H1 (cell line): ENCODE data around the gene SYNE4. TPM values are rescaled to one million over a fixed set of nuclear protein-coding genes. Genes with fewer than 3 reads are reported as not detected.

Experiments used
- CTCF ChIA-PET: fragments of 300-600 bp; sonication (Branson Sonifier 250); formaldehyde crosslinking; loops from one replicate; lab custom pipeline; 2021; ENCODE audit not compliant: partially characterized antibody; lab: Charles Lee
- POLR2A ChIA-PET: fragments of 300-600 bp; sonication (Branson Sonifier 250); formaldehyde crosslinking; loops from one replicate; lab custom pipeline; 2021; ENCODE audit warnings: inconsistent platforms; ENCODE audit not compliant: partially characterized antibody; lab: Charles Lee
- DNase-seq, 2 experiments: peaks; one replicate each; pipeline versions ENCODE4 v3.0.0 to v3.0.0-alpha.2; 2010 to 2022; ENCODE audit warnings: low spot score in 2 of 2, low read depth in 1 of 2, mixed read lengths in 1 of 2
- FAIRE-seq: peaks from 2 replicates; lab custom pipeline; 2011; peaks lifted over from hg19 to GRCh38; lab: Jason Lieb, UNC
- H2AFZ ChIP-seq: 2 replicates; pipeline ENCODE4 v1.8.1; 2012; ENCODE audit warnings: low read length, inconsistent platforms
- H2AK5ac ChIP-seq: 2 replicates; pipeline ENCODE4 v1.6.1; 2013; ENCODE audit warnings: low read depth, low read length
- H2BK120ac ChIP-seq: replicated peaks from 2 replicates; pipeline ENCODE3; 2013; ENCODE audit warnings: low read depth, low read length, inconsistent platforms
- H2BK12ac ChIP-seq: 2 replicates; pipeline ENCODE4 v1.6.1; 2013; ENCODE audit warnings: low read depth, low read length
- H2BK15ac ChIP-seq: 2 replicates; pipeline ENCODE4 v1.6.1; 2013; ENCODE audit warnings: low read length
- H2BK20ac ChIP-seq: 2 replicates; pipeline ENCODE4 v1.6.1; 2013; ENCODE audit warnings: low read length
- H2BK5ac ChIP-seq: 2 replicates; pipeline ENCODE4 v1.6.1; 2013; ENCODE audit warnings: low read depth, low read length
- H3K14ac ChIP-seq: 2 replicates; pipeline ENCODE4 v1.6.1; 2013; ENCODE audit warnings: inconsistent platforms; ENCODE audit not compliant: insufficient read length
- H3K18ac ChIP-seq: 2 replicates; pipeline ENCODE4 v1.6.1; 2013; ENCODE audit warnings: low read length; ENCODE audit errors: extremely low read depth
- H3K23ac ChIP-seq: 2 replicates; pipeline ENCODE4 v1.6.1; 2013; ENCODE audit warnings: inconsistent platforms; ENCODE audit not compliant: insufficient read length
- H3K23me2 ChIP-seq: 2 replicates; pipeline ENCODE4 v1.6.1; 2013; ENCODE audit warnings: low read depth, low read length
- H3K27ac ChIP-seq: 2 replicates; pipeline ENCODE4 v1.6.1; 2011; ENCODE audit warnings: low read depth, low read length, inconsistent platforms
- H3K27me3 ChIP-seq, 4 experiments: replicated peaks in 1 of 4; 1 replicate in 1 of 4; 2 replicates in 3 of 4; pipeline versions ENCODE4 v1.6.1 to v1.8.1; 2011 to 2013; ENCODE audit warnings: low read length in 3 of 4, mild to moderate bottlenecking in 3 of 4, inconsistent platforms in 2 of 4, mixed read lengths in 2 of 4, moderate library complexity in 1 of 4; ENCODE audit not compliant: control insufficient read depth in 3 of 4, insufficient read depth in 3 of 4; ENCODE audit errors: extremely low read depth in 1 of 4
- H3K36me3 ChIP-seq, 4 experiments: 2 replicates each; pipeline versions ENCODE4 v1.6.1 to v1.8.1; 2011 to 2013; ENCODE audit warnings: mild to moderate bottlenecking in 4 of 4, low read length in 3 of 4, moderate library complexity in 2 of 4, control low read depth in 1 of 4, inconsistent platforms in 1 of 4; ENCODE audit not compliant: insufficient read depth in 4 of 4, control insufficient read depth in 2 of 4
- H3K4ac ChIP-seq: replicated peaks from 2 replicates; pipeline ENCODE3; 2013; ENCODE audit warnings: low read length, low read depth, mixed read lengths, inconsistent platforms; ENCODE audit not compliant: insufficient read length
- H3K4me1 ChIP-seq, 4 experiments: replicated peaks in 1 of 4; 1 replicate in 1 of 4; 2 replicates in 3 of 4; pipeline versions ENCODE4 v1.6.1 to v1.8.1; 2011 to 2013; ENCODE audit warnings: low read length in 3 of 4, inconsistent platforms in 2 of 4, mixed read lengths in 1 of 4; ENCODE audit not compliant: insufficient read depth in 4 of 4, control insufficient read depth in 3 of 4
- H3K4me2 ChIP-seq, 2 experiments: 2 replicates each; pipeline versions ENCODE4 v1.6.1 to v1.8.1; 2011 to 2013; ENCODE audit warnings: low read depth in 2 of 2, low read length in 2 of 2, control low read depth in 1 of 2, inconsistent platforms in 1 of 2, mild to moderate bottlenecking in 1 of 2; ENCODE audit not compliant: insufficient read depth in 1 of 2
- H3K4me3 ChIP-seq, 4 experiments: fragments of 200-600, 300-600 bp in 1 of 4; sonication (generic), shearing (Covaris generic), sonication (Bioruptor Twin) in 1 of 4; 2 replicates each; pipeline versions ENCODE4 v1.5.1 to v1.8.1; 2011 to 2016; ENCODE audit warnings: low read length in 4 of 4, low read depth in 3 of 4, control low read depth in 2 of 4, inconsistent platforms in 2 of 4, mild to moderate bottlenecking in 2 of 4, mixed read lengths in 1 of 4, moderate library complexity in 1 of 4; ENCODE audit not compliant: insufficient read depth in 2 of 4; ENCODE audit errors: extremely low read depth in 1 of 4
- H3K56ac ChIP-seq: replicated peaks from 2 replicates; pipeline ENCODE3; 2013; ENCODE audit warnings: low read depth, mild to moderate bottlenecking, mixed read lengths, low read length, inconsistent platforms; ENCODE audit not compliant: insufficient read length
- H3K79me1 ChIP-seq: 2 replicates; pipeline ENCODE4 v1.6.1; 2013; ENCODE audit warnings: low read depth, low read length, control low read depth
- H3K79me2 ChIP-seq, 2 experiments: 2 replicates each; pipeline versions ENCODE4 v1.6.1 to v1.8.1; 2012 to 2013; ENCODE audit warnings: low read length in 2 of 2, mild to moderate bottlenecking in 2 of 2, inconsistent platforms in 1 of 2; ENCODE audit not compliant: insufficient read depth in 2 of 2, control insufficient read depth in 1 of 2
- H3K9ac ChIP-seq, 4 experiments: replicated peaks in 1 of 4; 1 replicate in 1 of 4; 2 replicates in 3 of 4; pipeline versions ENCODE4 v1.6.1 to v1.8.1; 2011 to 2013; ENCODE audit warnings: low read depth in 3 of 4, low read length in 3 of 4, control low read depth in 2 of 4, mild to moderate bottlenecking in 2 of 4, moderate library complexity in 2 of 4, inconsistent platforms in 1 of 4; ENCODE audit errors: extremely low read depth in 1 of 4
- H3K9me3 ChIP-seq, 2 experiments: 2 replicates each; pipeline versions ENCODE4 v1.6.1 to v1.8.1; 2012 to 2013; ENCODE audit warnings: mild to moderate bottlenecking in 2 of 2, moderate library complexity in 2 of 2, control low read depth in 1 of 2, inconsistent platforms in 1 of 2, low read depth in 1 of 2, low read length in 1 of 2, mixed read lengths in 1 of 2; ENCODE audit not compliant: insufficient read depth in 2 of 2
- H4K20me1 ChIP-seq, 2 experiments: replicated peaks in 1 of 2; 2 replicates each; pipeline versions ENCODE3 to v1.8.1; 2011 to 2013; ENCODE audit warnings: inconsistent platforms in 2 of 2, low read length in 2 of 2, mild to moderate bottlenecking in 1 of 2; ENCODE audit not compliant: insufficient read depth in 2 of 2, control insufficient read depth in 1 of 2
- H4K5ac ChIP-seq: 2 replicates; pipeline ENCODE4 v1.6.1; 2013; ENCODE audit warnings: low read length, low read depth, mixed read lengths, inconsistent platforms; ENCODE audit not compliant: insufficient read length
- H4K8ac ChIP-seq: 2 replicates; pipeline ENCODE4 v1.8.0; 2013; ENCODE audit warnings: mild to moderate bottlenecking, moderate library complexity, low read length, inconsistent platforms; ENCODE audit not compliant: insufficient read depth; ENCODE audit errors: extremely low read depth
- H4K91ac ChIP-seq: replicated peaks from 2 replicates; pipeline ENCODE3; 2013; ENCODE audit warnings: low read length, mixed read lengths, inconsistent platforms; ENCODE audit not compliant: insufficient read length
- ASH2L ChIP-seq: fragments of 200-600, 300-600 bp; sonication (generic); IDR thresholded peaks from one replicate; pipeline ENCODE4 v1.7.1; 2017; ENCODE audit warnings: low read length
- BACH1 ChIP-seq: IDR thresholded peaks from 2 replicates; pipeline ENCODE4 v1.6.1; 2012; ENCODE audit warnings: low read length, improper control_type of control experiment
- BRCA1 ChIP-seq: IDR thresholded peaks from 2 replicates; pipeline ENCODE4 v1.6.1; 2012; ENCODE audit warnings: low read depth, low read length, improper control_type of control experiment
- CBX5 ChIP-seq: fragments of 300-800, 300-1000 bp; sonication (generic); IDR thresholded peaks from 2 replicates; pipeline ENCODE4 v1.7.1; 2016; ENCODE audit warnings: antibody characterized with exemption, low read length, low read depth
- CHD1 ChIP-seq: IDR thresholded peaks from 2 replicates; pipeline ENCODE4 v1.6.1; 2012; ENCODE audit warnings: low read depth, low read length, improper control_type of control experiment
- GABPA ChIP-seq: IDR thresholded peaks from 2 replicates; pipeline ENCODE4 v1.6.1; 2011; ENCODE audit warnings: mild to moderate bottlenecking, low read length, moderate library complexity, borderline replicate concordance; ENCODE audit not compliant: insufficient read depth
- HDAC6 ChIP-seq: IDR thresholded peaks from one replicate; pipeline ENCODE4 v1.7.1; 2012; ENCODE audit warnings: low read depth, mild to moderate bottlenecking, inconsistent platforms, low read length, moderate library complexity
- MAX ChIP-seq: IDR thresholded peaks from 2 replicates; pipeline ENCODE4 v1.6.1; 2012; ENCODE audit warnings: inconsistent platforms
- POLR2AphosphoS5 ChIP-seq: IDR thresholded peaks from 2 replicates; pipeline ENCODE4 v1.6.1; 2011; ENCODE audit warnings: low read depth, low read length
- RNF2 ChIP-seq: fragments of 200-900, 300-1000 bp; sonication (generic); IDR thresholded peaks from 2 replicates; pipeline ENCODE4 v1.7.1; 2016; ENCODE audit warnings: borderline replicate concordance, low read depth, mild to moderate bottlenecking, antibody characterized with exemption, low read length; ENCODE audit not compliant: poor library complexity, severe bottlenecking; ENCODE audit errors: missing control alignments
- SAP30 ChIP-seq: fragments of 300-600 bp; sonication (generic); IDR thresholded peaks from 2 replicates; pipeline ENCODE4 v1.7.1; 2012; ENCODE audit warnings: low read length, moderate library complexity, mild to moderate bottlenecking, inconsistent platforms; ENCODE audit not compliant: insufficient read depth, insufficient replicate concordance
- SIRT6 ChIP-seq: IDR thresholded peaks from one replicate; pipeline ENCODE4 v1.7.1; 2012; ENCODE audit warnings: low read length, inconsistent platforms
- SP1 ChIP-seq: IDR thresholded peaks from 2 replicates; pipeline ENCODE4 v1.6.1; 2011; ENCODE audit warnings: low read depth, low read length
- SP4 ChIP-seq: IDR thresholded peaks from 2 replicates; pipeline ENCODE4 v1.6.1; 2012; ENCODE audit warnings: low read length, inconsistent platforms
- SUZ12 ChIP-seq: fragments of 200-600 bp; sonication (generic); IDR thresholded peaks from 2 replicates; pipeline ENCODE4 v1.6.1; 2012; ENCODE audit warnings: mild to moderate bottlenecking, inconsistent platforms, low read length, moderate library complexity, mixed read lengths
- WGBS, 2 experiments: shearing (Covaris generic) in 1 of 2; methylation state at CpG; one replicate each; pipeline versions ENCODE4 v1.1.6 to v1.1.7; 2013 to 2015; ENCODE audit warnings: low lambda C conversion rate in 2 of 2, mixed read lengths in 2 of 2, inconsistent platforms in 1 of 2, low coverage in 1 of 2, missing lambda C conversion rate in 1 of 2; ENCODE audit not compliant: insufficient replicate concordance in 2 of 2, insufficient coverage in 1 of 2, insufficient read length in 1 of 2; ENCODE audit errors: extremely low coverage in 1 of 2, missing lambda C conversion rate in 1 of 2; 5-methylcytosine and 5-hydroxymethylcytosine counted together
- polyA plus RNA-seq, 7 experiments: library from polyadenylated mRNA; depleted of rRNA in 3 of 7; stranded (reverse) in 5 of 7; unstranded in 2 of 7; fragments of >200 nt in 5 of 7; fragments of 200-250 nt in 2 of 7; gene quantifications; 1 replicate in 5 of 7; 2 replicates in 1 of 7; 4 replicates in 1 of 7; pipeline versions ENCODE4 v1.2.1 to v1.2.3, GENCODE V29; 2011 to 2013; ENCODE audit warnings: missing spikeins in 2 of 7, mixed read lengths in 2 of 7
- total RNA-seq: library from RNA; stranded (reverse); fragmentation: NEBNext Ultra II Directional; extraction: Animal tissue kit (Norgen Biotek cat#: 25700); gene quantifications from 2 replicates; pipeline ENCODE4 v1.2.1, GENCODE V29; 2021

Gene SYNE4
- total and polyA plus RNA-seq, 2 of the 8 experiments (the other 6 are each of a cell fraction or from before 2014, with no cell fraction given), result 20.8 to 22.6 TPM

- Histone ChIP-seq H3K79me1 (no peaks in the 10 kb centered on the region), H3K4me3 (no peak overlapping the region), H2BK5ac (no peak overlapping the region), H2BK20ac (no peak overlapping the region), H2BK15ac (no peak overlapping the region), H2BK12ac (no peak overlapping the region), H2AFZ (no peak overlapping the region), H3K23me2 (peaks cover 6% of the 10 kb centered on the region; the same call in 1 of the 2 replicates), H4K20me1 (no peaks in the 10 kb centered on the region), H3K27ac (no peak overlapping the region), H3K36me3 (no peaks in the 10 kb centered on the region), H3K79me2 (no peaks in the 10 kb centered on the region), H3K9me3 (no peaks in the 10 kb centered on the region), H3K56ac (no peak overlapping the region), H4K8ac (no peak overlapping the region), H3K4me2 (no peak overlapping the region), H3K4me1 (0 out of 7 replicates have a peak, but pooled peaks cover 0 to 4% (median 0%) of the 10 kb centered on the region in 4 experiments), H3K4ac (no peak overlapping the region), H3K14ac (no peak overlapping the region), H3K23ac (no peak overlapping the region), H3K9ac (no peak overlapping the region), H3K27me3 (no peaks in the 10 kb centered on the region), H3K18ac (no peak overlapping the region), H2AK5ac (no peak overlapping the region), H4K5ac (no peak overlapping the region), H2BK120ac (no peak overlapping the region), H4K91ac (no peak overlapping the region)
- no peak for DNase-seq
- ChIA-PET CTCF (interaction anchor here (0.8 to 1.2 kb wide), 2 partner anchors 13 to 14 kb away, joined by 3 read pairs; partner anchors contain the start of gene THAP8), POLR2A (interaction anchor here (1.0 to 1.1 kb wide), 2 partner anchors 11 to 35 kb away, joined by 3 read pairs; no protein-coding TSS in a partner anchor)
- FAIRE-seq, result no peak
- 92% methylated on average over 6 of the region's 6 CpGs; no CpG with 5 or more reads in 1 of the 2 experiments for WGBS, 2 experiments
- no peak for TF ChIP-seq CHD1
- TF ChIP-seq ASH2L, result no peak
- no peak for TF ChIP-seq MAX
- TF ChIP-seq SUZ12, result no peak
- TF ChIP-seq RNF2, result no peak
- TF ChIP-seq HDAC6, result no peak
- TF ChIP-seq POLR2AphosphoS5, result no peak
- TF ChIP-seq SAP30, result no peak
- no peak for TF ChIP-seq SP1
- no peak for TF ChIP-seq CBX5
- no peak for TF ChIP-seq BACH1
- TF ChIP-seq SP4, result no peak
- TF ChIP-seq BRCA1, result no peak
- no peak for TF ChIP-seq GABPA
- TF ChIP-seq SIRT6, result no peak
Observed at GRCh38 chr19:36040495-36040894, 31.9 kb upstream of the SYNE4 start.
